Peyer's patch (tissue), 4 donors: ENCODE results near the gene CD79A. TPM values are rescaled to one million over a fixed set of nuclear protein-coding genes. Genes with fewer than 3 reads are reported as not detected.

Experiments
- DNase-seq, 3 donors: peaks; one replicate each; pipeline ENCODE4 v3.0.0-alpha.2; 2017 to 2019
- H3K27ac ChIP-seq, 4 donors: fragments of 200-600 bp; sonication (generic); one replicate each; pipeline ENCODE4 v1.5.1; 2016 to 2019
- H3K27me3 ChIP-seq, 2 donors: fragments of 200-600 bp; sonication (generic); one replicate each; pipeline ENCODE4 v1.5.1; 2019
- H3K36me3 ChIP-seq, 3 donors: fragments of 200-600 bp; sonication (generic); one replicate each; pipeline ENCODE4 v1.5.1; 2016 to 2019
- H3K4me1 ChIP-seq, 4 donors: fragments of 200-600 bp; sonication (generic); one replicate each; pipeline ENCODE4 v1.5.1; 2016 to 2019
- H3K4me3 ChIP-seq, 4 donors: fragments of 200-600 bp; sonication (generic); 1 replicate in 3 of 4; 2 replicates in 1 of 4; pipeline ENCODE4 v1.5.1; 2016 to 2019; ENCODE audit warnings: mild to moderate bottlenecking in 1 of 4
- H3K9me3 ChIP-seq, 4 donors: fragments of 200-600 bp; sonication (generic); one replicate each; pipeline ENCODE4 v1.5.1; 2016 to 2019; ENCODE audit warnings: mild to moderate bottlenecking in 1 of 4
- CTCF ChIP-seq, 6 experiments: fragments of 450-650 bp in 4 of 6; fragments of 200-600 bp in 2 of 6; sonication (generic) in 1 of 6; IDR thresholded peaks; one replicate each; pipeline ENCODE4 v1.5.1; 2017 to 2019; ENCODE audit warnings: antibody characterized with exemption in 6 of 6, mild to moderate bottlenecking in 3 of 6, moderate library complexity in 1 of 6
- POLR2A ChIP-seq, 2 donors: fragments of 450-650 bp; IDR thresholded peaks; one replicate each; pipeline ENCODE4 v1.5.1; 2017; ENCODE audit warnings: antibody characterized with exemption in 2 of 2, mild to moderate bottlenecking in 2 of 2, moderate library complexity in 2 of 2
- total RNA-seq, 4 donors: library from RNA; depleted of rRNA; stranded (reverse); fragments of >200 nt; gene quantifications; one replicate each; pipeline ENCODE4 v1.1.0, GENCODE V29; 2016

Gene CD79A
- total RNA-seq, 4 donors from 2014 or later: 2.8 to 65.2 (median 4.2) TPM

- Histone ChIP-seq H3K9me3 (no peaks in the 10 kb centered on the region), H3K4me1 (peaks cover 0 to 10% (median 2%) of the 10 kb centered on the region in 4 donors), H3K36me3 (peaks cover 0 to 98% (median 0%) of the 10 kb centered on the region in 3 donors), H3K4me3 (no peak overlapping the region), H3K27ac (no peak overlapping the region), H3K27me3 (no peaks in the 10 kb centered on the region)
- DNase-seq: no peak
- TF ChIP-seq CTCF (IDR thresholded peaks at IDR 0.05) (no peak), POLR2A (IDR thresholded peaks at IDR 0.05) (no peak)
Observed at GRCh38 chr19:41902594-41902993, 25.5 kb downstream of the CD79A start.

GRCh38 chr19:41903193-41903953 is 26.3 kb downstream of the CD79A start:
- Histone ChIP-seq H3K4me1 (peaks cover 0 to 10% (median 2%) of the 10 kb centered on the region in 4 donors), H3K36me3 (peaks cover 0 to 91% (median 0%) of the 10 kb centered on the region in 3 donors), H3K9me3 (no peaks in the 10 kb centered on the region), H3K4me3 (no peak overlapping the region), H3K27ac (peak overlapping the region in 2 of 4 donors; percentile 69 to 74), H3K27me3 (no peaks in the 10 kb centered on the region)
- no peak for TF ChIP-seq CTCF (IDR thresholded peaks at IDR 0.05)
- no peak for TF ChIP-seq POLR2A (IDR thresholded peaks at IDR 0.05)
- DNase-seq: no peak

GRCh38 chr19:41904118-41904870 is 27.2 kb downstream of the CD79A start:
- DNase-seq: peak in 2 of 3 donors; percentile 87 to 90
- Histone ChIP-seq H3K36me3 (peaks cover 0 to 81% (median 0%) of the 10 kb centered on the region in 3 donors), H3K4me3 (peak overlapping the region in 2 of 4 donors; percentile 16 to 18), H3K27ac (peak overlapping the region in 3 of 4 donors; percentile 59 to 74 (median 69)), H3K9me3 (no peaks in the 10 kb centered on the region), H3K4me1 (peaks cover 0 to 10% (median 2%) of the 10 kb centered on the region in 4 donors), H3K27me3 (no peaks in the 10 kb centered on the region)
- TF ChIP-seq POLR2A (IDR thresholded peaks at IDR 0.05) (no peak), CTCF (IDR thresholded peaks at IDR 0.05) (no peak)

- TF ChIP-seq CTCF (IDR thresholded peaks at IDR 0.05): no peak
- TF ChIP-seq POLR2A (IDR thresholded peaks at IDR 0.05): no peak
- no peaks in the 10 kb centered on the region for H3K9me3 ChIP-seq
- H3K4me1 ChIP-seq: peaks cover 0 to 10% (median 2%) of the 10 kb centered on the region in 4 donors
- H3K27ac ChIP-seq: peak overlapping the region in 2 of 4 donors; percentile 59 to 69
- no peaks in the 10 kb centered on the region for H3K27me3 ChIP-seq
- peaks cover 0 to 70% (median 0%) of the 10 kb centered on the region in 3 donors for H3K36me3 ChIP-seq
- peak overlapping the region in 2 of 4 donors; percentile 16 to 18 for H3K4me3 ChIP-seq
- no peak for DNase-seq
Observed at GRCh38 chr19:41905273-41906002, 28.4 kb downstream of the CD79A start.

GRCh38 chr19:41906271-41906670 is 29.2 kb downstream of the CD79A start:
- no peak for TF ChIP-seq CTCF (IDR thresholded peaks at IDR 0.05)
- no peak for TF ChIP-seq POLR2A (IDR thresholded peaks at IDR 0.05)
- no peaks in the 10 kb centered on the region for H3K27me3 ChIP-seq
- H3K4me3 ChIP-seq: no peak overlapping the region
- no peak overlapping the region for H3K27ac ChIP-seq
- DNase-seq: no peak
- no peaks in the 10 kb centered on the region for H3K9me3 ChIP-seq
- H3K4me1 ChIP-seq: peaks cover 0 to 10% (median 2%) of the 10 kb centered on the region in 4 donors
- peaks cover 0 to 64% (median 0%) of the 10 kb centered on the region in 3 donors for H3K36me3 ChIP-seq
